ENCODE data around the gene UBAP1.

UBAP1 gene

DNA sequence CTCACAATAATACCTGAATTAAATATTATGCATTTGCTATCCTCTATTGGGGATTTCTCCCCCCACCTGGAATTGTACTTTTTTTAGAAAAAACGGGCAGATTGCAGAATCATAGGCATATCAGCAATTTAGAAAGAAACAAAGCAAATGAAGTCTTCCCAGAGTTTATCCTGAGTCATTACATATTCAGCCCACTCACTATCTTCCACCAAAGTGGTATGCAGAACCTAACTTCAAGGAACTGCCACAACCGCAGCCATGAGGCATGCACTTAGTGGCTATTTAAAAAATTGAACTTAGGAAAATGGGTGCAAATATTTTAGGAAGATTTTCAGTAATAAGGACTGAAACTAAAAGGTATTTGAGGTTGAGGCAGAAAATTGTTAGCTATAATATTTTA, 48.6 kb downstream of the UBAP1 start:
- no peak overlapping the region for H3K27ac Mint-ChIP-seq
- no peak for TF ChIP-seq CTCF (IDR thresholded peaks at IDR 0.05; ENCODE audit: unreplicated experiment in 3 of 3)
- H3K36me3 Mint-ChIP-seq (ENCODE audit: low read depth), result peaks cover 17% of the 10 kb centered on the region
- no peak overlapping the region for H3K4me3 Mint-ChIP-seq
- H3K9me3 Mint-ChIP-seq, result no peaks in the 10 kb centered on the region
- H3K4me1 Mint-ChIP-seq, result peaks cover 4% of the 10 kb centered on the region
- no peaks in the 10 kb centered on the region for H3K27me3 Mint-ChIP-seq (ENCODE audit: low read depth)

- Mint-ChIP-seq H3K9me3 (no peaks in the 10 kb centered on the region), H3K36me3 (ENCODE audit: low read depth) (peaks cover 16% of the 10 kb centered on the region), H3K27me3 (ENCODE audit: low read depth) (no peaks in the 10 kb centered on the region), H3K27ac (no peak overlapping the region), H3K4me1 (peaks cover 6% of the 10 kb centered on the region), H3K4me3 (no peak overlapping the region)
- TF ChIP-seq CTCF (IDR thresholded peaks at IDR 0.05; ENCODE audit: unreplicated experiment in 3 of 3), result no peak
Measured at GRCh38 chr9:34230556-34230955, 51.7 kb downstream of the UBAP1 start.

DNA sequence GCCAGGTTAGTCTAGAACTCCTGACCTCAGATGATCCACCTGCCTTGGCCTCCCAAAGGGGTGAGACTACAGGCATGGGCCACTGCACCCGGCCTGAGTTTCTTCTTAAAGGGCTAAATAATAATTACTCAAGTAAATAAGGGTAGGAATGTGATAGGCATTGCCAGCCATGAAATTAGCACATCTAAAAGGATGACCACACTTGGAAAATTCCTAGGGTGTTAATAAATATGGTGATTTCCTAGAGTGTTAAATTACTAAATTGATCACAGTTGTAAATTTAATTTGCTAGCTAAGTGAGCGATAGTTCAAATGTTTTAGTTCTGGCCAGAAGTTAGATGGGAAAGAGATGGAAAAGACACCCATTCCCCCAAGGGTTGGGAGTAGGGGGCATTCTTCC, 53.4 kb downstream of the UBAP1 start:
- Mint-ChIP-seq H3K36me3 (ENCODE audit: low read depth) (peaks cover 27% of the 10 kb centered on the region), H3K27ac (no peak overlapping the region), H3K27me3 (ENCODE audit: low read depth) (no peaks in the 10 kb centered on the region), H3K4me1 (peaks cover 6% of the 10 kb centered on the region), H3K4me3 (no peak overlapping the region), H3K9me3 (no peaks in the 10 kb centered on the region)
- TF ChIP-seq CTCF (IDR thresholded peaks at IDR 0.05; ENCODE audit: unreplicated experiment in 3 of 3), result no peak

DNA sequence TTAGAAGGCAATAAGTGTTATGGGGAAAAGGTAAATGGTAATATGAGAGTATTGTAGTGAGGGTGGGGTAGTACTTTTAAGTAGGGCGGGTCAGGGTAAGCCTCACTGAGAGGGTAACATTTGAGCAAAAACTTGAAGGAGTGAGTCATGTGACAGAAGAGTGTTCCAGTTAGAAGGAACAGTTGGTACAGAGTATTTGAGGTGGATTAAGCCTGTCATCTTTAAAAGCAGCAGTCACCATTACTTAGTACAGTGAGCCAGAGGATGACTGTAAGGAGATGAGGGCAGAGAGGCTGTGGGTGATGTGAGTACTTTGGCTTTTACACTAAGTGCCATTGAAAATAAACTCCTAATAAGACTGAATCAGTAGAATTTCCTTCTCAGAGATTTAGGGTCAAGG, 54.8 kb downstream of the UBAP1 start:
- TF ChIP-seq CTCF (IDR thresholded peaks at IDR 0.05; ENCODE audit: unreplicated experiment in 3 of 3), result no peak
- peaks cover 6% of the 10 kb centered on the region for H3K4me1 Mint-ChIP-seq
- no peaks in the 10 kb centered on the region for H3K27me3 Mint-ChIP-seq (ENCODE audit: low read depth)
- peaks cover 29% of the 10 kb centered on the region for H3K36me3 Mint-ChIP-seq (ENCODE audit: low read depth)
- no peak overlapping the region for H3K27ac Mint-ChIP-seq
- no peak overlapping the region for H3K4me3 Mint-ChIP-seq
- no peaks in the 10 kb centered on the region for H3K9me3 Mint-ChIP-seq

DNA sequence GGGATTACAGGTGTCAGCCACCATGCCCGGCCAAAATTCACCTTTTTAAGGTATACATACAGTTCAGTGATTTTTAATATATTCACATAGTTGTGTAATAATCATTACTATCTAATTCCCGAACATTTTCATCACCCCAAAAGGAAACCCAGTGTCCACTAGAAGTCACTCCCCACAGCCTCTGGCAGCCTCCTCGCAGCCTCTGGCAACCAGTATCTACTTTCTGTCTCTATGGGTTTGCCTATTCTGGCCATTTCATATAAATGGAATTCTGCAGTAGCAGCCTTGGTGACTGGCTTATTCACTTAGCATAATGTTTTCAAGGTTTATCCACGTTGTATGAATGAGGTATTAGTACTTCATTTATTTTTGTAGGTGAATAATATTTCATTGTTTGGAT, 59.0 kb downstream of the UBAP1 start:
- no peak for TF ChIP-seq CTCF (IDR thresholded peaks at IDR 0.05; ENCODE audit: unreplicated experiment in 3 of 3)
- H3K4me1 Mint-ChIP-seq, result peaks cover 12% of the 10 kb centered on the region
- H3K9me3 Mint-ChIP-seq, result no peaks in the 10 kb centered on the region
- H3K36me3 Mint-ChIP-seq (ENCODE audit: low read depth), result peaks cover 51% of the 10 kb centered on the region
- H3K27ac Mint-ChIP-seq, result no peak overlapping the region
- no peaks in the 10 kb centered on the region for H3K27me3 Mint-ChIP-seq (ENCODE audit: low read depth)
- no peak overlapping the region for H3K4me3 Mint-ChIP-seq

GRCh38 chr9:34240006-34240405, 61.2 kb downstream of the UBAP1 start:
- Mint-ChIP-seq H3K9me3 (no peaks in the 10 kb centered on the region), H3K27me3 (ENCODE audit: low read depth) (no peaks in the 10 kb centered on the region), H3K27ac (no peak overlapping the region), H3K4me3 (no peak overlapping the region), H3K36me3 (ENCODE audit: low read depth) (peaks cover 56% of the 10 kb centered on the region), H3K4me1 (peaks cover 9% of the 10 kb centered on the region)
- no peak for TF ChIP-seq CTCF (IDR thresholded peaks at IDR 0.05; ENCODE audit: unreplicated experiment in 3 of 3)

All from nephron (organoid).